ENCODE data around the gene VAX1. TPM values are rescaled to one million over a fixed set of nuclear protein-coding genes. Genes with fewer than 3 reads are reported as not detected.

VAX1 gene
- polyA plus RNA-seq, 1 experiment = not detected

DNA sequence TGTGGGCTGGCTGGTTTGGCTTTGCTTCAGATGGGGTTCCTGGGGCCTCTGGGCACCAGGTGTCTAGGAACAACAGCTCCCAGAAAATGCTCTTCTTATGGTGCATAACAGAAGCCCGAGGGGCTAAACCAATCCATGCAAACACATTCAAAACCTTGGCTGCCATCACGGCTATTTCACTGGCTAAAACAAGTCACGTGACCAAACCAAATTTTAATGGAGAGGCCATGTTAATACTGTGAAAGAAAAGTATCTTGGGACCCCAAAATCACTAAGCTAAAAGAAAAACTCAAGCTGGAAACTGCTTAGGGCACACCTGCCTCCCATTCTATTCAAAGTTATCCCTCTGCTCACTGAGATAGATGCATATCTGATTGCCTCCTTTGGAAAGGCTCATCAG, 40.1 kb upstream of the VAX1 start:
- no peak for TF ChIP-seq CTCF (IDR thresholded peaks at IDR 0.05; ENCODE audit: low read depth, low read length)
- Histone ChIP-seq H3K27ac (ENCODE audit: low read depth, low read length) (no peak overlapping the region), H3K4me3 (ENCODE audit: low read depth, low read length) (no peak overlapping the region), H3K27me3 (ENCODE audit: control insufficient read depth, insufficient read depth, low read length) (peaks cover 8% of the 10 kb centered on the region), H3K9me3 (ENCODE audit: control insufficient read depth, insufficient read depth, low read length) (no peaks in the 10 kb centered on the region; the same call in 1 of the 2 replicates)
- POLR2A ChIA-PET = no interaction called here
- CTCF ChIA-PET = interaction anchor here (1.6 to 2.2 kb wide), 3 partner anchors 383 to 390 kb away, joined by 3 to 7 read pairs (median 6); no protein-coding TSS in a partner anchor
- no peak for DNase-seq (ENCODE audit: low read depth, low spot score)

GRCh38 chr10:117175901-117176534, 37.9 kb upstream of the VAX1 start:
- DNase-seq (ENCODE audit: low read depth, low spot score) = peak; percentile 55
- H3K27me3 ChIP-seq (ENCODE audit: control insufficient read depth, insufficient read depth, low read length) = peaks cover 21% of the 10 kb centered on the region
- H3K9me3 ChIP-seq (ENCODE audit: control insufficient read depth, insufficient read depth, low read length) = no peaks in the 10 kb centered on the region; the same call in 1 of the 2 replicates
- TF ChIP-seq CTCF (IDR thresholded peaks at IDR 0.05; ENCODE audit: low read depth, low read length) = peak; percentile 85
- H3K27ac ChIP-seq (ENCODE audit: low read depth, low read length) = no peak overlapping the region
- CTCF ChIA-PET = interaction anchor here (0.5 to 4.0 kb wide), 23 partner anchors 10 to 497 kb away, joined by 3 to 234 read pairs (median 10); partner anchors contain the start of gene ENO4
- H3K4me3 ChIP-seq (ENCODE audit: low read depth, low read length) = peak overlapping the region; percentile 50
- POLR2A ChIA-PET = no interaction called here

GRCh38 chr10:117175215-117175900, 37.3 kb upstream of the VAX1 start:
- no peaks in the 10 kb centered on the region; the same call in 1 of the 2 replicates for H3K9me3 ChIP-seq (ENCODE audit: control insufficient read depth, insufficient read depth, low read length)
- H3K4me3 ChIP-seq (ENCODE audit: low read depth, low read length) = peak overlapping the region; percentile 50
- no peak; the same call in 1 of the 2 replicates for TF ChIP-seq CTCF (IDR thresholded peaks at IDR 0.05; ENCODE audit: low read depth, low read length)
- H3K27ac ChIP-seq (ENCODE audit: low read depth, low read length) = no peak overlapping the region
- H3K27me3 ChIP-seq (ENCODE audit: control insufficient read depth, insufficient read depth, low read length) = peaks cover 23% of the 10 kb centered on the region
- CTCF ChIA-PET = interaction anchor here (0.6 to 4.0 kb wide), 54 partner anchors 7 to 647 kb away, joined by 3 to 234 read pairs (median 6); partner anchors contain the start of gene ENO4
- DNase-seq (ENCODE audit: low read depth, low spot score) = no peak
- POLR2A ChIA-PET = interaction anchor here (0.6 to 0.7 kb wide), 2 partner anchors 13 to 379 kb away, joined by 3 to 4 read pairs; no protein-coding TSS in a partner anchor

- Histone ChIP-seq H3K27ac (ENCODE audit: low read depth, low read length) (no peak overlapping the region), H3K9me3 (ENCODE audit: control insufficient read depth, insufficient read depth, low read length) (no peaks in the 10 kb centered on the region; the same call in 1 of the 2 replicates), H3K27me3 (ENCODE audit: control insufficient read depth, insufficient read depth, low read length) (peaks cover 30% of the 10 kb centered on the region), H3K4me3 (ENCODE audit: low read depth, low read length) (peak overlapping the region; percentile 50)
- DNase-seq (ENCODE audit: low read depth, low spot score) = peak; percentile 32
- peak; percentile 88 for TF ChIP-seq CTCF (IDR thresholded peaks at IDR 0.05; ENCODE audit: low read depth, low read length)
- ChIA-PET POLR2A (interaction anchor here (0.6 to 0.7 kb wide), 2 partner anchors 12 to 378 kb away, joined by 3 to 4 read pairs; no protein-coding TSS in a partner anchor), CTCF (interaction anchor here (0.6 to 4.0 kb wide), 68 partner anchors 8 to 647 kb away, joined by 3 to 234 read pairs (median 4); partner anchors contain the start of gene ENO4)
Observed at GRCh38 chr10:117174439-117175214, 36.6 kb upstream of the VAX1 start.
